Activated T-helper 2 cell treated with anti-CD3 and anti-CD28 coated beads, Interferon-gamma antibody, Interleukin-2, Interleukin-4, amounts not matched to agents 10 μg/mL and 5 μg/mL and 100 μg/mL, durations not matched to agents 14 hours and 24 hours and 36 hours (primary cell): ENCODE measurements around the gene TRIM65. TPM values are rescaled to one million over a fixed set of nuclear protein-coding genes. Genes with fewer than 3 reads are reported as not detected.

Experiments
- DNase-seq: peaks from one replicate; pipeline ENCODE4 v3.0.0; 2021; ENCODE audit warnings: low spot score
- H3K27ac Mint-ChIP-seq: one replicate; pipeline ENCODE4 v1.8.0; 2021; ENCODE audit warnings: mixed read lengths
- H3K27me3 Mint-ChIP-seq: one replicate; pipeline ENCODE4 v1.8.0; 2021; ENCODE audit warnings: low read depth, mixed read lengths
- H3K36me3 Mint-ChIP-seq: one replicate; pipeline ENCODE4 v1.8.0; 2021; ENCODE audit warnings: low read depth, mixed read lengths
- H3K4me1 Mint-ChIP-seq: one replicate; pipeline ENCODE4 v1.8.0; 2021; ENCODE audit warnings: low read depth, mixed read lengths
- H3K4me3 Mint-ChIP-seq: one replicate; pipeline ENCODE4 v1.8.0; 2021; ENCODE audit warnings: low read depth, mild to moderate bottlenecking, moderate library complexity, mixed read lengths
- H3K9me3 Mint-ChIP-seq: one replicate; pipeline ENCODE4 v1.8.0; 2021; ENCODE audit warnings: mixed read lengths
- intact Hi-C: fragments of 100-400 bp; cut with micrococcal nuclease; formaldehyde crosslinking; loops from one replicate; pipeline ENCODE4 v1.15.1; 2023
- total RNA-seq: library from RNA; stranded (reverse); gene quantifications from 2 replicates; pipeline ENCODE4 v1.2.3, GENCODE V29; 2022

TRIM65 gene
- total RNA-seq, 1 donor from 2014 or later, result 42.8 TPM

DNA sequence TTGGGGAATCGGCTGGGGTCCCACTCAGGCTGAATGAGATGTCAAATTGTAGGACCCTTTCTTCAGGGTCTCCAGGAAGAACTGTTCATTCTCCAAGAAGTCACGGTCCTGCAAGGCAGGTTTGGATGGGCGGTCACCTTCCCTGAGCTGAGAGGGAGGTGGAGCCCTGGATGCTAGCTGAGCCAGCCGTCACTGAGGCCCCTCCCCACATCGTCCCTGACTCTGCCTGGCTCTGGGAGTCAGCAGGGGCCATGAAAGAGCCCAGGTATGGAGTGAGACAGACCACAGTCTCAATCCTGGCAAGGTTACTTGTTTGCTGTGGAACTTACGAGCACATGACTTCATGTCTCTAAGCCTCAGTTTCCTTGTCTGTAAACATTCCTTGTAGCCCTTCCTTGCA is 13.9 kb upstream of the TRIM65 start:
- intact Hi-C loops, result no loop called here
- no peak for DNase-seq
- Mint-ChIP-seq H3K27me3 (no peaks in the 10 kb centered on the region), H3K27ac (no peak overlapping the region), H3K4me1 (peaks cover 5% of the 10 kb centered on the region), H3K9me3 (no peaks in the 10 kb centered on the region), H3K4me3 (no peak overlapping the region), H3K36me3 (no peaks in the 10 kb centered on the region)

DNA sequence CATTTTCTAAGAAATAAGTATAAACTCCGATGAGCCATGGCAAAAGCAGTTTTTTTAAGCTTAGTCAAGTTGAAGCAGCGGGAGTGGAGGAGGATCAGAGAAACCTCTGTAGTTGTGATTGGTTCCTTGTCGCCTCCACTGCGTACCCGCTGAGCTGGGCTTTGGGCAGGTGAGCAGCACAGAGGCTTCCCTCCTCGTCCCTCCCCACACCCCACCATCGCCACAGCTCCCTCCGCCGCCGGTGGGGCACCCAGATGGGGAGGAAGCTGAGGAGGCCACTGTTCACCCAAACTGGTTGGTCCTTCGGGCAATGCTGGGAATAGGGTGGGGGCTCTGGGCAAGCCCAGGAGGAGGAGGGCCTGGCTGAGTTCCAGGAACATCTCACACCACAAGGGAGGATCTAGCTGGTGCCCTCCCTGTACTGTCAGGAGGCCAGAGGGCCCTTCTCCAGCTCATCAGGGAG is 13.1 kb upstream of the TRIM65 start:
- H3K27me3 Mint-ChIP-seq, result no peaks in the 10 kb centered on the region
- intact Hi-C loops, result loop anchor here (10.0 kb wide), 1 partner anchor 195 kb away; the partner anchor contains the start of gene EXOC7
- H3K27ac Mint-ChIP-seq, result no peak overlapping the region
- no peak for DNase-seq
- H3K9me3 Mint-ChIP-seq, result no peaks in the 10 kb centered on the region
- no peaks in the 10 kb centered on the region for H3K36me3 Mint-ChIP-seq
- peaks cover 5% of the 10 kb centered on the region for H3K4me1 Mint-ChIP-seq
- H3K4me3 Mint-ChIP-seq, result no peak overlapping the region

DNA sequence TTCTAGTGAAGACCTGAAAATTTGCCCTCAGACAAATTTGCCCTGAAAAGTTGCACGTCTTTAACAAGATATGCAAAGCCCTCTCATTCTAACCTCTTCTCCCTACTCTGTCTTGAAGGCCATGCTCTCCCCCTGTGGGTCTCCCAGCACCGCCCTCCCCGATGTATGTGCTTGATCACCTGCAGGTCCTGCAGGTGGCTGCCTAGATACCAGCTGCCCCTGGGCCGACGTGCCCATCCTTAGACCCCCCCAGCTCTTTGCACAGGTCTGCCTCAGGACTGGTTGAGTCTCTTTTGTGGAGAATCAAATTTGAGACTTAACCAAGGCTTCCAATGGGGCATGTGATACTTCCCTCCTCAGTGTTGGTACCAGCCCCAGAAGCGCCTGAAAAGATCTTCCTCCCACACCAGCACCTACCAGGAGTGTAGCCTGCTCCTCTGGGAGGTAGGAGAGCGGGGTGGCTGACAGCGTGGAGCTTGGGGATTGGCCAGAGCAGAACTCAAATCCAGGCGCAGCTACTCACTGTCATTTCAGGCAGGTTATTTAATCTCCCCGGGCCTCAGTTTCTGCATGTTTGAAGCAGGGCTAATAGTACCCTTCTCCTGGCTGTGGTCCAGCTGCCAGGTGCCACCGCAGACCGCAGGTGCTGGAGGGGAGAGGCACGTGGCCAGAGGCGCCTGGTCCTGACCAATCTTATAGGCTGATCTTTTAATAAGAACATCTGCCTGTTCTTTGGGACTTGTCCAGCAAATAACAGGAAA is 12.5 kb upstream of the TRIM65 start:
- intact Hi-C loops, result loop anchor here (10.0 kb wide), 1 partner anchor 196 kb away; the partner anchor contains the start of gene EXOC7
- no peaks in the 10 kb centered on the region for H3K36me3 Mint-ChIP-seq

DNA sequence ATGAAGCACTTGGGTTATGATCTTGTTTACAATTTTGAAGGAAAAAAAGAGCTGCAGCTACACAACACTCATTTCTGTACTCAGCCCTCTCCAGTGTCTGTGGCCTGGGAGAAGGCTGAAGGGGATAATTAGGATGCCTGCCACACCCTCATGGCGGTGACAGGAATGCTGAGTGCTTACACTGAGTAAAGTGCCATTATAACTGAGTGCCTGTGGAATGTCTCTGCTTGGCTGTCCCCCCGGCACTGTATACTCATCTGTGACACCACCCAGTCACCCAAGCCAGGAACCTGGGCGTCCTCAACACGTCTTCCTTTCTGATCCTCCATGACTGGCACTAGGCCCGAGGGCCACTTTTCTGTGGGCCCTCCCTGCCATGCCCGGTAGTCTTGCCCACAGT is 11.4 kb upstream of the TRIM65 start:
- H3K4me3 Mint-ChIP-seq, result no peak overlapping the region
- intact Hi-C loops, result loop anchor here (10.0 kb wide), 1 partner anchor 197 kb away; the partner anchor contains the start of gene EXOC7
- H3K36me3 Mint-ChIP-seq, result no peaks in the 10 kb centered on the region
- no peak overlapping the region for H3K27ac Mint-ChIP-seq
- H3K4me1 Mint-ChIP-seq, result peaks cover 5% of the 10 kb centered on the region
- no peak for DNase-seq
- no peaks in the 10 kb centered on the region for H3K27me3 Mint-ChIP-seq
- H3K9me3 Mint-ChIP-seq, result no peaks in the 10 kb centered on the region

More for the DNA sequence above, 12.5 kb upstream of the TRIM65 start:
- Mint-ChIP-seq H3K27ac (no peak overlapping the region), H3K9me3 (no peaks in the 10 kb centered on the region), H3K4me1 (peaks cover 5% of the 10 kb centered on the region), H3K27me3 (no peaks in the 10 kb centered on the region), H3K4me3 (no peak overlapping the region)
- DNase-seq, result no peak

DNA sequence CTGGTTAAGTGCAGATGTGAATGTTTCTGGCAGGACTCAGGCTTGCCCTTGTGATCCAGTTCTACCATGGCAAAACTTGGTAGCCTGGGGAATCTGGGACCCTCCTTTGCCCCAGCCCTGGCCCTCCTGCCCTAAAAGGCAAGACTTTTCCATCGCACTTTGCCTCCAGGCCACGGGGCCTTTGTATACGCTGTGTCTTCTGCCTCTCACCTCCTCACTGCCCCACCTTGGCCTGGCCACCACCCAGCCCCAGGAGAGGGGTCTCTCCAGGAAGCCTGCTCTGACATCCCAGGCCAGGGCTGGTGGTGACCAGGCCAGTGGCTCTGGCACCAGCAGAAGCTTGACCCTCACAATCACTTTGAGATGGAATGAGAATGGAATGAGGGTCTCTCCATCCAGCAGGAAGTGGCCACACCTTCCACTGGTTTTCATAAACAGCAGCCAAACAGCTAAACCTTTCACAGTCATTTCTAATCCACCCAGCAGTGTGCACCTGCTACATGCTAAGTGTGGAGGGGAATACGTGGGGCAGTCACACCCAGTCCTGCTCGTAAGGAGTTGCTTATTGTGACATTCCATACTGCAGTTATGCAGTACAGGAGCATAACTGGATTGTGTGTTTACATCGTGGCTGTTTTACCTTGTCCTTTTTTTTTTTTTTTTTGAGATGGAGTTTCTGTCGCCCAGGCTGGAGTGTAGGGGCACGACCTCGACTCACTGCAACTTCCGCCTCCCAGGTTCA is 9.6 kb upstream of the TRIM65 start:
- intact Hi-C loops, result loop anchor here (10.0 kb wide), 1 partner anchor 198 kb away; the partner anchor contains the start of gene EXOC7
- peaks cover 5% of the 10 kb centered on the region for H3K4me1 Mint-ChIP-seq
- no peaks in the 10 kb centered on the region for H3K9me3 Mint-ChIP-seq
- no peak for DNase-seq
- H3K27ac Mint-ChIP-seq, result peak overlapping the region; percentile 46
- peak overlapping the region; percentile 39 for H3K4me3 Mint-ChIP-seq
- no peaks in the 10 kb centered on the region for H3K27me3 Mint-ChIP-seq
- H3K36me3 Mint-ChIP-seq, result peaks cover 6% of the 10 kb centered on the region

- Mint-ChIP-seq H3K27me3 (no peaks in the 10 kb centered on the region), H3K4me3 (peak within 1 kb of the TSS; percentile 88), H3K27ac (peak within 1 kb of the TSS; percentile 89), H3K4me1 (peaks cover 5% of the 10 kb centered on the region), H3K36me3 (peaks cover 12% of the 10 kb centered on the region), H3K9me3 (no peaks in the 10 kb centered on the region)
- intact Hi-C loops, result loop anchor here (1.0 to 10.0 kb wide), 6 partner anchors 9 to 200 kb away; partner anchors contain the start of genes ACOX1, EXOC7, FBF1 and TEN1
- peak; percentile 96 for DNase-seq
Observed at GRCh38 chr17:75904749-75905521, 8.2 kb upstream of the TRIM65 start, which contains the start of gene MRPL38. TSS of gene MRPL38 (minus strand) at chr17:75904884. CDS start at chr17:75904875, 9 bp downstream.

DNA sequence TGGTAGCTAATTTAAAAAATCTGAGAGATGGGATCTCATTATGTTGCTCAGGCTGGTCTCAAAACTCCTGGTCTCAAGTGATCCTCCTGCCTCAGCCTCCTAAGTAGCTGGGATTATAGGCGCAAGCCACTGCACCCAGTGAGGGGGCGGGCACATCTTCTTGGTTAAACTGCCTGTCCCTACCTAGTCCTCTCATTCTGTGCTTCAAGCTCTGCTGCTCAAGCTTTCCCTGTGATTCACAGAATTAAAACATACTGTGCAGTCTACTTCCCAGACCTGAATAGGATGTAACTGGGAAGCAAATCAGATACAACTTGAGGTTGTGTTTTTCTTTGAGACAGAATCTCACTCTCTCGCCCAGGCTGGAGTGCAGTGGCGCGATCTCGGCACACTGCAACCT is 5.7 kb upstream of the TRIM65 start:
- Mint-ChIP-seq H3K36me3 (peaks cover 35% of the 10 kb centered on the region), H3K27ac (no peak overlapping the region), H3K4me3 (no peak overlapping the region), H3K4me1 (peaks cover 7% of the 10 kb centered on the region), H3K9me3 (no peaks in the 10 kb centered on the region), H3K27me3 (no peaks in the 10 kb centered on the region)
- intact Hi-C loops, result loop anchor here (10.0 kb wide), 1 partner anchor 202 kb away; the partner anchor contains the start of gene EXOC7
- DNase-seq, result no peak

DNA sequence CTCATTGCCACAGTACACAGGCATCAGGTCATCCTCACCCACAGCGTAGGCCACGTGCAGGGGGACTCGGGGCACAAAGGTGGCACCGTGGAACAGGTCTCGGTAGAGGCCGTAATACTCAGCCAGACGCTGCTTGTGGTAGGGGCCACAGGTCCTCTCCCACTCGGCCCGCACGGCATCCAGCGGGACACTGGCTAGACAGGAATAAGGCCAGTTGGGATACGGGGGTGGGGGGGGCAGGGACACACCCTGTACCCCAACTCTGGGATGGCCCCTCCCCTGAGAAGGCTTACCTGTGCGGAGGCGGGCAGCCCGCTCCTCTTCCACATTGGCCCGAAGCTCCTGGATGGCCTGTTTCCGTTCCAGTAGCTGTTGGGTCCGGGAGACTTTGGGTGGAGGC is 5.0 kb upstream of the TRIM65 start:
- Mint-ChIP-seq H3K4me1 (peaks cover 9% of the 10 kb centered on the region), H3K36me3 (peaks cover 37% of the 10 kb centered on the region), H3K27me3 (no peaks in the 10 kb centered on the region), H3K4me3 (no peak overlapping the region), H3K9me3 (no peaks in the 10 kb centered on the region), H3K27ac (no peak overlapping the region)
- no peak for DNase-seq
- intact Hi-C loops, result loop anchor here (10.0 kb wide), 1 partner anchor 203 kb away; the partner anchor contains the start of gene EXOC7

DNA sequence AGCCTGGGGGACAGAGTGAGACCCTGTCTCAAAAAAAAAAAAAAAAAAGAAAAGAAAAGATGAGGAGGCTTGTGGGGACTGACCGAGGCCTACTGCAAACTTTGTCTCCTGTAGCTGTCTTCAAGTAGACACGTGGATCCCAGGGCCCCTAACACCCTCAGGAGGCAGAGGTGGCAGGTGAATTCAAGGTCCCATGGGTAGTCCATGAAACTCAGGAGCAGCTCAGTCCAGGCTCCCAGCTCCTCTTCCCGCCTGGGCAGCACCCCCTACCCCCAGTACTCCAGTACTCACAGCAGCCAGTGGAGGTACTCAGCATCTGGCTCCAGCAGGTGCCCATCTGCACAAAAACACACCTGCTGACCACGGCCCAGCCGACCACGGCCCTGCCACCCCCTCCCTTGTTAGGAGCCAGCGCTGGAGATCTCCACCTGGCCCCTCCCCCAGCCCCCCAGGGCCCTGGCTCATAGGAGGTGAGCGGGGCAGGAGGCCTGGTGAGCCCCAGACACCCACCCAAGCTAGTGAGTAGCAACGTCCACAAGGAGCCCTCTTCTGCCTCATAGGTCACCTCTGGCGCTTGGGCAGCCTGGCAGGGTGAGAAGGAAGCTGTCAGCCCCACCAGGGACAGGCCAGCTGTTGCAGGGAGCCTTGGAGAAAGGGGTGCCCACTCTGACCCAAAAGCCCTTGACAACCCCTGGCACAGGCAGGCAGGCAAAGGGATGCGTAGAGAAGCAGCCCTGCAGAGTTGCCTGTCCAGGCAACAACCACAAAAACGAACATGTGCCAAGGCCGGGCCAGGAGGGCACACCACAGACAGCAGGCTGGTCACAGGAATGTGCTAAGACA is 4.2 kb upstream of the TRIM65 start:
- H3K36me3 Mint-ChIP-seq, result peaks cover 37% of the 10 kb centered on the region
- no peaks in the 10 kb centered on the region for H3K9me3 Mint-ChIP-seq
- intact Hi-C loops, result loop anchor here (10.0 kb wide), 1 partner anchor 204 kb away; the partner anchor contains the start of gene EXOC7
- no peak overlapping the region for H3K27ac Mint-ChIP-seq
- H3K27me3 Mint-ChIP-seq, result no peaks in the 10 kb centered on the region
- DNase-seq, result no peak
- H3K4me1 Mint-ChIP-seq, result peaks cover 5% of the 10 kb centered on the region
- no peak overlapping the region for H3K4me3 Mint-ChIP-seq

GRCh38 chr17:75899767-75900468 is 3.2 kb upstream of the TRIM65 start:
- Mint-ChIP-seq H3K36me3 (peaks cover 40% of the 10 kb centered on the region), H3K27me3 (no peaks in the 10 kb centered on the region), H3K9me3 (no peaks in the 10 kb centered on the region), H3K27ac (no peak overlapping the region), H3K4me1 (peaks cover 12% of the 10 kb centered on the region), H3K4me3 (no peak overlapping the region)
- intact Hi-C loops, result loop anchor here (10.0 kb wide), 1 partner anchor 205 kb away; the partner anchor contains the start of gene EXOC7
- no peak for DNase-seq

GRCh38 chr17:75899353-75899752 is 2.6 kb upstream of the TRIM65 start:
- no peaks in the 10 kb centered on the region for H3K9me3 Mint-ChIP-seq
- intact Hi-C loops, result no loop called here
- peaks cover 40% of the 10 kb centered on the region for H3K36me3 Mint-ChIP-seq
- no peak overlapping the region for H3K4me3 Mint-ChIP-seq
- H3K4me1 Mint-ChIP-seq, result peaks cover 12% of the 10 kb centered on the region
- H3K27me3 Mint-ChIP-seq, result no peaks in the 10 kb centered on the region
- no peak for DNase-seq
- no peak overlapping the region for H3K27ac Mint-ChIP-seq
